Activated B cell treated with CpG ODN at 0.5 μM for 24 hours (primary cell): Measurements from ENCODE around the gene DNASE1L3. TPM values are rescaled to one million over a fixed set of nuclear protein-coding genes. Genes with fewer than 3 reads are reported as not detected.
A peak's percentile ranks its signal among the peaks of the same experiment; 100 is the strongest.

Source experiments
- ATAC-seq: fragments of 200-7000 bp; cut with Tn5 transposase; one replicate; pipeline ENCODE4 v1.10.0; 2021; ENCODE audit warnings: low read depth, mild to moderate bottlenecking, moderate library complexity
- CTCF ChIA-PET: fragments of 350-600 bp; sonication (Branson Sonifier 250); formaldehyde crosslinking; loops from one replicate; lab custom pipeline; 2021; ENCODE audit warnings: antibody characterized with exemption; lab: Charles Lee
- POLR2A ChIA-PET: fragments of 350-600 bp; sonication (Branson Sonifier 250); formaldehyde crosslinking; loops from one replicate; lab custom pipeline; 2021; ENCODE audit warnings: antibody characterized with exemption; lab: Charles Lee
- DNase-seq: peaks from one replicate; pipeline ENCODE4 v3.0.0; 2022
- H3K27ac Mint-ChIP-seq: one replicate; pipeline ENCODE4 v1.8.0; 2020; ENCODE audit warnings: mixed read lengths
- H3K27me3 Mint-ChIP-seq: one replicate; pipeline ENCODE4 v1.8.0; 2021; ENCODE audit warnings: mixed read lengths
- H3K36me3 Mint-ChIP-seq: one replicate; pipeline ENCODE4 v1.8.0; 2021; ENCODE audit warnings: low read depth, mixed read lengths
- H3K4me1 Mint-ChIP-seq: one replicate; pipeline ENCODE4 v1.8.0; 2021; ENCODE audit warnings: mixed read lengths
- H3K4me3 Mint-ChIP-seq: one replicate; pipeline ENCODE4 v1.8.0; 2020; ENCODE audit warnings: mild to moderate bottlenecking, mixed read lengths
- H3K9me3 Mint-ChIP-seq: one replicate; pipeline ENCODE4 v1.8.0; 2020; ENCODE audit warnings: mixed read lengths
- CTCF ChIP-seq: fragments of 200-600 bp; IDR thresholded peaks from one replicate; pipeline ENCODE4 v1.8.0; 2022; ENCODE audit warnings: antibody characterized with exemption, mild to moderate bottlenecking
- intact Hi-C: fragments of 100-400 bp; cut with micrococcal nuclease; formaldehyde crosslinking; loops from one replicate; pipeline ENCODE4 v1.15.1; 2024
- total RNA-seq: library from RNA; stranded (reverse); gene quantifications from 2 replicates; pipeline ENCODE4 v1.2.3, GENCODE V29; 2022

The DNASE1L3 gene
- total RNA-seq, result 7.2 and 8.1 TPM in 2 replicates

- DNase-seq (no peak), ATAC-seq (no peak)
- Mint-ChIP-seq H3K4me3 (no peak within 1 kb of the TSS), H3K36me3 (no peaks in the 10 kb centered on the region), H3K9me3 (no peaks in the 10 kb centered on the region), H3K27me3 (no peaks in the 10 kb centered on the region), H3K27ac (peak within 1 kb of the TSS; percentile 59), H3K4me1 (peaks cover 53% of the 10 kb centered on the region)
- no peak for TF ChIP-seq CTCF
- intact Hi-C loops, result no loop called here
- CTCF ChIA-PET, result interaction anchor here (2.0 kb wide), 1 partner anchor 23 kb away, joined by 5 read pairs; no protein-coding TSS in a partner anchor
- POLR2A ChIA-PET, result interaction anchor here (1.1 to 9.1 kb wide), 2 partner anchors 9 to 14 kb away, joined by 5 to 286 read pairs; no protein-coding TSS in a partner anchor
These were observed at the start of gene DNASE1L3 for GRCh38 chr3:58210761-58211460. Gene DNASE1L3 (minus strand): TSS chr3:58210972. CDS start chr3:58210906, 66 bp downstream.

- peak; percentile 21 for ATAC-seq
These were observed 49.5 kb upstream of the DNASE1L3 start for GRCh38 chr3:58260261-58260731.

GRCh38 chr3:58258392-58259055, 47.8 kb upstream of the DNASE1L3 start:
- H3K27ac Mint-ChIP-seq, result no peak overlapping the region
- DNase-seq, result no peak
- no peaks in the 10 kb centered on the region for H3K27me3 Mint-ChIP-seq
- no peak overlapping the region for H3K4me3 Mint-ChIP-seq
- TF ChIP-seq CTCF, result no peak
- H3K9me3 Mint-ChIP-seq, result no peaks in the 10 kb centered on the region
- no peak for ATAC-seq
- intact Hi-C loops, result no loop called here
- peaks cover 60% of the 10 kb centered on the region for H3K36me3 Mint-ChIP-seq
- CTCF ChIA-PET, result no interaction called here
- POLR2A ChIA-PET, result no interaction called here
- H3K4me1 Mint-ChIP-seq, result peaks cover 4% of the 10 kb centered on the region

More at GRCh38 chr3:58260261-58260731, 49.5 kb upstream of the DNASE1L3 start:
- CTCF ChIA-PET, result interaction anchor here (1.5 kb wide), 1 partner anchor 83 kb away, joined by 3 read pairs; no protein-coding TSS in a partner anchor
- Mint-ChIP-seq H3K27ac (no peak overlapping the region), H3K36me3 (peaks cover 62% of the 10 kb centered on the region), H3K9me3 (no peaks in the 10 kb centered on the region), H3K4me3 (no peak overlapping the region), H3K27me3 (no peaks in the 10 kb centered on the region), H3K4me1 (peaks cover 4% of the 10 kb centered on the region)
- no peak for DNase-seq
- no peak for TF ChIP-seq CTCF
- intact Hi-C loops, result no loop called here
- POLR2A ChIA-PET, result no interaction called here

GRCh38 chr3:58256511-58256910, 45.7 kb upstream of the DNASE1L3 start:
- no peak for TF ChIP-seq CTCF
- no peaks in the 10 kb centered on the region for H3K9me3 Mint-ChIP-seq
- H3K4me3 Mint-ChIP-seq, result no peak overlapping the region
- ChIA-PET CTCF (no interaction called here), POLR2A (no interaction called here)
- peaks cover 65% of the 10 kb centered on the region for H3K36me3 Mint-ChIP-seq
- no peaks in the 10 kb centered on the region for H3K27me3 Mint-ChIP-seq
- peaks cover 4% of the 10 kb centered on the region for H3K4me1 Mint-ChIP-seq
- intact Hi-C loops, result no loop called here
- peak overlapping the region; percentile 22 for H3K27ac Mint-ChIP-seq
- DNase-seq (no peak), ATAC-seq (no peak)

GRCh38 chr3:58256061-58256460, 45.3 kb upstream of the DNASE1L3 start:
- intact Hi-C loops, result no loop called here
- ChIA-PET CTCF (no interaction called here), POLR2A (no interaction called here)
- Mint-ChIP-seq H3K9me3 (no peaks in the 10 kb centered on the region), H3K36me3 (peaks cover 68% of the 10 kb centered on the region), H3K4me3 (no peak overlapping the region), H3K27me3 (no peaks in the 10 kb centered on the region), H3K27ac (peak overlapping the region; percentile 22), H3K4me1 (peaks cover 4% of the 10 kb centered on the region)
- DNase-seq (no peak), ATAC-seq (no peak)
- no peak for TF ChIP-seq CTCF
